A673 (cell line): ENCODE results near the gene SOX6. TPM values are rescaled to one million over a fixed set of nuclear protein-coding genes. Genes with fewer than 3 reads are reported as not detected.

ENCODE experiments used
- BruUV-seq: library from RNA; stranded (reverse); fragments of 400-500 nt; replicated peaks from 2 replicates; lab custom pipeline; 2021; lab: Mats Ljungman, UMichigan
- CTCF ChIA-PET: fragments of 300-600 bp; sonication (Branson Sonifier 250); formaldehyde crosslinking; loops from one replicate; lab custom pipeline; 2022; ENCODE audit warnings: antibody characterized with exemption; lab: Charles Lee
- POLR2A ChIA-PET: fragments of 300-600 bp; sonication (Branson Sonifier 250); formaldehyde crosslinking; loops from one replicate; lab custom pipeline; 2022; ENCODE audit warnings: antibody characterized with exemption; ENCODE audit not compliant: low non-redundant PET; lab: Charles Lee
- DNase-seq: peaks from one replicate; pipeline ENCODE4 v3.0.0-alpha.2; 2015; ENCODE audit warnings: low spot score
- H3K27ac ChIP-seq: fragments of 200-600 bp; sonication (generic); 2 replicates; pipeline ENCODE4 v1.5.1; 2016; ENCODE audit warnings: mixed run types, low read depth, mild to moderate bottlenecking, mixed read lengths, antibody characterized with exemption, low read length; ENCODE audit not compliant: poor library complexity, severe bottlenecking
- H3K27me3 ChIP-seq: fragments of 200-600 bp; sonication (generic); replicated peaks from 2 replicates; pipeline ENCODE4 v1.6.1; 2017; ENCODE audit warnings: mixed run types, low read depth, mild to moderate bottlenecking, mixed read lengths, antibody characterized with exemption, low read length; ENCODE audit not compliant: insufficient read depth, poor library complexity
- H3K36me3 ChIP-seq: fragments of 200-600 bp; sonication (generic); 2 replicates; pipeline ENCODE4 v1.6.1; 2016; ENCODE audit warnings: mixed run types, mild to moderate bottlenecking, mixed read lengths, antibody characterized with exemption, low read length; ENCODE audit not compliant: insufficient read depth, poor library complexity, severe bottlenecking
- H3K4me1 ChIP-seq: fragments of 200-600 bp; sonication (generic); 2 replicates; pipeline ENCODE4 v1.6.1; 2017; ENCODE audit warnings: mixed run types, mild to moderate bottlenecking, mixed read lengths, antibody characterized with exemption, low read length; ENCODE audit not compliant: insufficient read depth, poor library complexity, severe bottlenecking
- H3K4me3 ChIP-seq: fragments of 200-600 bp; sonication (generic); 2 replicates; pipeline ENCODE4 v1.5.1; 2016; ENCODE audit warnings: low read depth, mixed run types, mild to moderate bottlenecking, mixed read lengths, low read length; ENCODE audit not compliant: poor library complexity, severe bottlenecking
- H3K9me3 ChIP-seq: fragments of 200-600 bp; sonication (generic); 2 replicates; pipeline ENCODE4 v1.6.1; 2016; ENCODE audit warnings: mixed run types, low read depth, mild to moderate bottlenecking, mixed read lengths, antibody characterized with exemption, low read length; ENCODE audit not compliant: poor library complexity, severe bottlenecking
- CTCF ChIP-seq: fragments of 300-800, 200-600 bp; sonication (generic); conservative IDR thresholded peaks from 2 replicates; pipeline ENCODE4 v1.5.1; 2017; ENCODE audit warnings: low read depth, mild to moderate bottlenecking, antibody characterized with exemption, low read length, moderate library complexity, mixed read lengths
- EZH2 ChIP-seq: fragments of 200-600 bp; sonication (generic); IDR thresholded peaks from 2 replicates; pipeline ENCODE4 v1.6.1; 2017; ENCODE audit warnings: borderline replicate concordance, low read depth, mild to moderate bottlenecking, mixed read lengths, antibody characterized with exemption, low read length; ENCODE audit not compliant: poor library complexity, severe bottlenecking
- intact Hi-C: fragments of 100-400 bp; cut with micrococcal nuclease; formaldehyde crosslinking; loops from one replicate; pipeline ENCODE4 v1.10.0; 2022; ENCODE audit not compliant: unreplicated experiment
- total RNA-seq: library from RNA; stranded (reverse); gene quantifications from 2 replicates; pipeline ENCODE4 v1.2.3, GENCODE V29; 2021

SOX6 gene
- total RNA-seq, 1 experiment from 2014 or later, result 27.5 TPM

- ChIA-PET CTCF (no interaction called here), POLR2A (no interaction called here)
- Histone ChIP-seq H3K27me3 (no peaks in the 10 kb centered on the region), H3K4me1 (peaks cover 7% of the 10 kb centered on the region), H3K36me3 (no peaks in the 10 kb centered on the region), H3K27ac (no peak overlapping the region), H3K9me3 (no peaks in the 10 kb centered on the region), H3K4me3 (no peak overlapping the region)
- no peak for DNase-seq
- BruUV-seq, result no TSS peak
- intact Hi-C loops, result no loop called here
- TF ChIP-seq EZH2 (no peak), CTCF (no peak)
Observed at GRCh38 chr11:15981292-15981691, 375.1 kb downstream of the SOX6 start.

GRCh38 chr11:15977116-15977515, 379.2 kb downstream of the SOX6 start:
- ChIA-PET POLR2A (interaction anchor here (0.6 kb wide), 1 partner anchor 393 kb away, joined by 4 read pairs; no protein-coding TSS in a partner anchor), CTCF (no interaction called here)
- intact Hi-C loops, result no loop called here
- Histone ChIP-seq H3K9me3 (no peaks in the 10 kb centered on the region), H3K4me1 (no peaks in the 10 kb centered on the region), H3K4me3 (no peak overlapping the region), H3K36me3 (no peaks in the 10 kb centered on the region), H3K27ac (no peak overlapping the region), H3K27me3 (no peaks in the 10 kb centered on the region)
- BruUV-seq, result no TSS peak
- TF ChIP-seq CTCF, result no peak
- no peak for TF ChIP-seq EZH2
- no peak for DNase-seq

GRCh38 chr11:15976433-15977045, 379.8 kb downstream of the SOX6 start:
- Histone ChIP-seq H3K4me3 (no peak overlapping the region), H3K4me1 (no peaks in the 10 kb centered on the region), H3K27me3 (no peaks in the 10 kb centered on the region), H3K36me3 (no peaks in the 10 kb centered on the region), H3K27ac (no peak overlapping the region), H3K9me3 (no peaks in the 10 kb centered on the region)
- intact Hi-C loops, result no loop called here
- DNase-seq, result no peak
- no TSS peak for BruUV-seq
- POLR2A ChIA-PET, result interaction anchor here (0.6 kb wide), 1 partner anchor 392 kb away, joined by 4 read pairs; no protein-coding TSS in a partner anchor
- TF ChIP-seq CTCF, result no peak
- TF ChIP-seq EZH2, result no peak
- CTCF ChIA-PET, result no interaction called here
